GM12878 (cell line): ENCODE data around the gene ZNF691. TPM values are rescaled to one million over a fixed set of nuclear protein-coding genes. Genes with fewer than 3 reads are reported as not detected.

Experiments
- ATAC-seq: fragments of 200-7000 bp; cut with Tn5 transposase; 3 replicates; pipeline ENCODE4 v1.9.1; 2020; ENCODE audit warnings: mild to moderate bottlenecking, moderate library complexity
- BruUV-seq: library from RNA; stranded (reverse); fragments of 400-500 nt; replicated peaks from 2 replicates; lab custom pipeline; 2021; lab: Mats Ljungman, UMichigan
- CTCF ChIA-PET: fragments of 300-600 bp; sonication (Branson Sonifier 250); formaldehyde crosslinking; extraction: SDS; loops from one replicate; lab custom pipeline; 2021; ENCODE audit warnings: inconsistent platforms; lab: Yijun Ruan, JAX
- POLR2A ChIA-PET: fragments of 350-600 bp; formaldehyde crosslinking; extraction: SDS; loops from one replicate; lab custom pipeline; 2021; ENCODE audit warnings: inconsistent platforms; lab: Charles Lee
- RAD21 ChIA-PET: fragments of 300-600 bp; sonication (Branson Sonifier 250); formaldehyde crosslinking; loops from one replicate; lab custom pipeline; 2023; ENCODE audit warnings: antibody characterized with exemption; ENCODE audit not compliant: unreplicated experiment; lab: Charles Lee
- SMC1A ChIA-PET: fragments of 300-600 bp; sonication (Branson Sonifier 250); formaldehyde crosslinking; loops from one replicate; lab custom pipeline; 2023; ENCODE audit not compliant: unreplicated experiment, uncharacterized antibody; lab: Charles Lee
- DNase-seq: peaks from one replicate; pipeline ENCODE4 v3.0.0-alpha.2; 2011; ENCODE audit warnings: low read depth, low spot score
- FAIRE-seq: peaks from 3 replicates; lab custom pipeline; 2011; peaks lifted over from hg19 to GRCh38; lab: Jason Lieb, UNC
- H2AFZ ChIP-seq: 2 replicates; pipeline ENCODE4 v1.6.0; 2011; ENCODE audit warnings: low read depth, low read length, control low read depth; ENCODE audit not compliant: control insufficient read depth
- H3K27ac ChIP-seq: 2 replicates; pipeline ENCODE4 v1.5.1; 2011; ENCODE audit warnings: control low read depth; ENCODE audit not compliant: control insufficient read depth, insufficient read depth
- H3K27me3 ChIP-seq, 2 experiments: replicated peaks in 1 of 2; 2 replicates each; pipeline versions ENCODE4 v1.6.0 to v1.6.1; 2011; ENCODE audit warnings: low read length in 1 of 2; ENCODE audit not compliant: control insufficient read depth in 2 of 2, insufficient read depth in 2 of 2
- H3K36me3 ChIP-seq, 2 experiments: 2 replicates each; pipeline ENCODE4 v1.5.1; 2011; ENCODE audit warnings: low read length in 1 of 2; ENCODE audit not compliant: control insufficient read depth in 2 of 2, insufficient read depth in 2 of 2
- H3K4me1 ChIP-seq: 2 replicates; pipeline ENCODE4 v1.6.1; 2011; ENCODE audit warnings: mild to moderate bottlenecking, low read length, moderate library complexity, mixed read lengths; ENCODE audit not compliant: control insufficient read depth, insufficient read depth
- H3K4me2 ChIP-seq: 2 replicates; pipeline ENCODE4 v1.6.0; 2011; ENCODE audit warnings: control low read depth; ENCODE audit not compliant: control insufficient read depth, insufficient read depth
- H3K4me3 ChIP-seq: fragments of 200-600 bp; sonication (generic); 2 replicates; pipeline ENCODE4 v1.5.1; 2016
- H3K79me2 ChIP-seq: 2 replicates; pipeline ENCODE4 v1.6.0; 2011; ENCODE audit warnings: low read length; ENCODE audit not compliant: control insufficient read depth, insufficient read depth
- H3K9ac ChIP-seq: 2 replicates; pipeline ENCODE4 v1.8.0; 2011; ENCODE audit warnings: low read length, control low read depth, mixed read lengths; ENCODE audit not compliant: control insufficient read depth, insufficient read depth
- H3K9me3 ChIP-seq: replicated peaks from 3 replicates; pipeline ENCODE4 v1.5.1; 2011; ENCODE audit warnings: mild to moderate bottlenecking, low read length; ENCODE audit not compliant: control insufficient read depth, insufficient read depth
- H4K20me1 ChIP-seq: 2 replicates; pipeline ENCODE4 v1.6.0; 2011; ENCODE audit not compliant: control insufficient read depth, insufficient read depth
- ESRRA ChIP-seq: IDR thresholded peaks from 2 replicates; pipeline ENCODE4 v1.6.1; 2012; ENCODE audit warnings: mild to moderate bottlenecking, low read length, improper control_type of control experiment
- HDAC2 ChIP-seq: fragments of 200-600 bp; sonication (generic); IDR thresholded peaks from 2 replicates; pipeline ENCODE4 v1.6.1; 2017
- HDAC6 ChIP-seq: fragments of 200-600 bp; sonication (generic); IDR thresholded peaks from one replicate; pipeline ENCODE4 v1.8.0; 2017; ENCODE audit warnings: antibody characterized with exemption; ENCODE audit not compliant: unreplicated experiment
- MYB ChIP-seq: fragments of 150-350 bp; IDR thresholded peaks from 2 replicates; pipeline ENCODE4 v1.6.1; 2014; ENCODE audit warnings: mild to moderate bottlenecking, low read depth, low read length, borderline replicate concordance
- NR2F1 ChIP-seq: fragments of 450-650 bp; conservative IDR thresholded peaks from 2 replicates; pipeline ENCODE4 v1.6.1; 2017; ENCODE audit warnings: mild to moderate bottlenecking
- POLR2AphosphoS2 ChIP-seq: IDR thresholded peaks from 2 replicates; pipeline ENCODE4 v1.6.1; 2011; ENCODE audit warnings: low read depth, mild to moderate bottlenecking, low read length, improper control_type of control experiment, moderate library complexity
- RB1 ChIP-seq: fragments of 450-650 bp; formaldehyde crosslinking; IDR thresholded peaks from 2 replicates; pipeline ENCODE4 v1.6.1; 2017; ENCODE audit warnings: mild to moderate bottlenecking, borderline replicate concordance
- RBBP5 ChIP-seq: fragments of 200-600 bp; sonication (generic); conservative IDR thresholded peaks from 2 replicates; pipeline ENCODE4 v1.6.1; 2016
- RUNX3 ChIP-seq: IDR thresholded peaks from 2 replicates; pipeline ENCODE4 v1.6.1; 2012; ENCODE audit warnings: low read length, inconsistent platforms
- SIX5 ChIP-seq: IDR thresholded peaks from 2 replicates; pipeline ENCODE4 v1.6.1; 2011; ENCODE audit warnings: mild to moderate bottlenecking, low read depth, low read length, moderate library complexity; ENCODE audit not compliant: severe bottlenecking
- SMC3 ChIP-seq: IDR thresholded peaks from 2 replicates; pipeline ENCODE4 v1.6.1; 2011; ENCODE audit warnings: low read length, improper control_type of control experiment, borderline replicate concordance
- SREBF2 ChIP-seq: IDR thresholded peaks from 2 replicates; pipeline ENCODE4 v1.6.1; 2012; ENCODE audit warnings: mild to moderate bottlenecking, low read length
- SUPT20H ChIP-seq: IDR thresholded peaks from 2 replicates; pipeline ENCODE4 v1.6.1; 2011; ENCODE audit warnings: low read depth, mild to moderate bottlenecking, low read length, moderate library complexity, borderline replicate concordance; ENCODE audit not compliant: control insufficient read depth
- WRNIP1 ChIP-seq: IDR thresholded peaks from 2 replicates; pipeline ENCODE4 v1.6.1; 2011; ENCODE audit warnings: low read depth, low read length, improper control_type of control experiment, borderline replicate concordance
- YBX1 ChIP-seq: fragments of 450-650 bp; IDR thresholded peaks from 2 replicates; pipeline ENCODE4 v1.6.1; 2016; ENCODE audit warnings: antibody characterized with exemption
- ZZZ3 ChIP-seq: IDR thresholded peaks from 2 replicates; pipeline ENCODE4 v1.6.1; 2011; ENCODE audit warnings: low read depth; ENCODE audit not compliant: control insufficient read depth, insufficient read length
- WGBS: methylation state at CpG from one replicate; pipeline ENCODE4 v1.1.6; 2016; ENCODE audit warnings: low lambda C conversion rate; ENCODE audit not compliant: insufficient replicate concordance, insufficient coverage; ENCODE audit errors: missing lambda C conversion rate; 5-methylcytosine and 5-hydroxymethylcytosine counted together
- in situ Hi-C: fragments of 300-500 bp; cut with MboI; formaldehyde crosslinking; loops from 9 replicates; pipeline ENCODE4 v1.14.3; 2018; ENCODE audit warnings: mixed read lengths
- intact Hi-C: fragments of 100-400 bp; cut with micrococcal nuclease; formaldehyde crosslinking; loops from one replicate; pipeline ENCODE4 v1.14.2; 2022; ENCODE audit not compliant: unreplicated experiment
- polyA plus RNA-seq, 11 experiments: library from polyadenylated mRNA; depleted of rRNA in 4 of 11; unstranded in 6 of 11; stranded (reverse) in 5 of 11; fragments of >200 nt; fragmentation: Nextera tagmentation in 4 of 11; fragmentation: Illumina TruSeq in 1 of 11; extraction: Ambion mirVana in 4 of 11; extraction: Trizol in 1 of 11; gene quantifications; 1 replicate in 1 of 11; 2 replicates in 10 of 11; pipeline versions ENCODE4 v1.2.1 to v1.2.3, GENCODE V29; 2011 to 2016; ENCODE audit warnings: inconsistent platforms in 2 of 11, missing spikeins in 2 of 11, low read depth in 1 of 11
- total RNA-seq, 4 experiments: library from RNA; depleted of rRNA in 3 of 4; stranded (reverse); fragments of >200 nt in 3 of 4; fragmentation: Illumina TruSeq in 1 of 4; extraction: Trizol in 1 of 4; gene quantifications; 2 replicates each; pipeline versions ENCODE4 v1.2.1 to v1.2.3, GENCODE V29; 2013 to 2021
- TF ChIP-seq, protein P1 (sequence below): fragments of 450-650 bp; IDR thresholded peaks from 2 replicates; pipeline ENCODE4 v1.6.1; 2018; ENCODE audit warnings: mild to moderate bottlenecking, low read depth, moderate library complexity; ENCODE audit not compliant: partially characterized antibody

Gene ZNF691
- total and polyA plus RNA-seq, 10 of the 15 experiments (the other 5 are each of a cell fraction or from before 2014, with no cell fraction given) = 8.5 to 16.2 (median 12.2) TPM

DNA sequence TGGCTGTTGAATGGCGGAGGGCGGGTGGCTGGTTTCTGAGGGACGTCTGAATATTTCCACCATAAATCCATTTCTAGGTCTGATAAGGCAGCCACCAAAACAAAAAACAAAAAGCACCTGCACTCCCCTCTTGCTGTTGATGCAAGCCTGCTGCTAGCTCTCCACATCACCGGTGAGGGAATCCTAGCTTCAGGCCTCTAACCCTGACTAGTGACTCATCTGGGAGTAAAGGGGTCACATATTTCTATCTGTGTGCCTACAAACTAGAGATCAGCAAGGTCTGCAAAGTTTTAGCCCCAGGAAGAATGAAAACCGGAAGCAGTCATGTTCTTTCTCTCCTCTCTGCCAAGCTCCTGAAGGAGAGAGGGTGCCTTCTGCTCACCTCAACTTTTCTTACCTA is 39.8 kb upstream of the ZNF691 start:
- in situ Hi-C loops = no loop called here
- no peak for ATAC-seq
- TF ChIP-seq POLR2AphosphoS2 (no peak), RUNX3 (no peak), ZZZ3 (no peak), HDAC6 (no peak)
- H2AFZ ChIP-seq = no peak overlapping the region
- no peaks in the 10 kb centered on the region for H3K27me3 ChIP-seq
- H3K36me3 ChIP-seq = no peaks in the 10 kb centered on the region
- no peak for DNase-seq
- no peaks in the 10 kb centered on the region for H3K79me2 ChIP-seq
- BruUV-seq = no TSS peak
- SMC1A ChIA-PET = no interaction called here
- POLR2A ChIA-PET = interaction anchor here (0.5 to 1.2 kb wide), 2 partner anchors 10 to 468 kb away, joined by 3 to 5 read pairs; partner anchors contain the start of gene ERMAP
- no peak overlapping the region for H3K4me2 ChIP-seq
- H3K9ac ChIP-seq = no peak overlapping the region
- FAIRE-seq = no peak
- no peaks in the 10 kb centered on the region for H4K20me1 ChIP-seq
- CTCF ChIA-PET = interaction anchor here (1.4 kb wide), 1 partner anchor 9 kb away, joined by 3 read pairs; no protein-coding TSS in a partner anchor
- RAD21 ChIA-PET = no interaction called here
- no peaks in the 10 kb centered on the region for H3K9me3 ChIP-seq
- H3K27ac ChIP-seq = no peak overlapping the region
- WGBS = 93% methylated on average over 5 of the region's 5 CpGs
- H3K4me3 ChIP-seq = no peak overlapping the region
- intact Hi-C loops = no loop called here
- H3K4me1 ChIP-seq = no peaks in the 10 kb centered on the region

DNA sequence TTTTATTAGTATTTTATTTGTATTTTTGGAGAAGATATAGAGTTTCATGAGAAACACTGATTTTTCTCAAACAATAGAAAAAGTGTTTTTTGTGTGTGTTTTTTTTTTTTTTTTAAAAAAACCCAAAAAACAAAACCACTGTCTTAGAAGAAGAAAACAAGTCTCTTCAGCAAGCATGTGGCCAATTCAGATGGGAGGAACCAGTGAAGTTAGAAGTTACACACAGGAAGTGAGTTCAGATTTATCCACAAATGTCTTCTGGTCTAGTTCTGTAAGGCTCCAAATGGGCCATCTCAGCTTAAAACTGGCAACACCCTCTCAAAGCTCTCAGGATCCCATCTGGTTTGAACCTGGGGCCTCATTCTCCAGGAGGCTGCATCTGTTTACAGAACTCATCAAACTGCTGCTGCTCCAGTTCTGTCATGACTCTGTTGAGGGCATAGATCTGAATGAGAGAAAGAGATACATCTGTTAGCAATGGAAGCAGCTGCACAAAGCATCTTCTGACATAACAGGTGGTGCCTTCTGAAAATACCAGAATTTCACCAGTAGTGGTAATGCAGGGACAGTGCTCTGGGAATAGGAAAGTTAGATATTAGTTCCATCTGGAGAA is 39.3 kb upstream of the ZNF691 start:
- H3K4me2 ChIP-seq = no peak overlapping the region
- no peak overlapping the region for H3K27ac ChIP-seq
- H3K4me1 ChIP-seq = no peaks in the 10 kb centered on the region
- H3K9ac ChIP-seq = no peak overlapping the region
- no peaks in the 10 kb centered on the region for H3K36me3 ChIP-seq
- no peaks in the 10 kb centered on the region for H4K20me1 ChIP-seq
- ChIA-PET CTCF (interaction anchor here (0.9 to 1.6 kb wide), 3 partner anchors 10 to 28 kb away, joined by 3 to 6 read pairs (median 4); partner anchors contain the start of genes ERMAP and SVBP), POLR2A (no interaction called here), SMC1A (interaction anchor here (0.8 to 1.4 kb wide), 4 partner anchors 21 to 106 kb away, joined by 3 to 5 read pairs (median 3); no protein-coding TSS in a partner anchor), RAD21 (interaction anchor here (0.6 kb wide), 1 partner anchor 750 kb away, joined by 3 read pairs; no protein-coding TSS in a partner anchor)
- in situ Hi-C loops (no loop called here), intact Hi-C loops (no loop called here)
- no peaks in the 10 kb centered on the region for H3K79me2 ChIP-seq
- ATAC-seq = no peak
- no peak overlapping the region for H2AFZ ChIP-seq
- H3K9me3 ChIP-seq = no peaks in the 10 kb centered on the region
- no TSS peak for BruUV-seq
- no peaks in the 10 kb centered on the region for H3K27me3 ChIP-seq
- H3K4me3 ChIP-seq = no peak overlapping the region
- no peak for DNase-seq
- FAIRE-seq = no peak
- no peak for TF ChIP-seq MYB
- TF ChIP-seq, protein P1, sequence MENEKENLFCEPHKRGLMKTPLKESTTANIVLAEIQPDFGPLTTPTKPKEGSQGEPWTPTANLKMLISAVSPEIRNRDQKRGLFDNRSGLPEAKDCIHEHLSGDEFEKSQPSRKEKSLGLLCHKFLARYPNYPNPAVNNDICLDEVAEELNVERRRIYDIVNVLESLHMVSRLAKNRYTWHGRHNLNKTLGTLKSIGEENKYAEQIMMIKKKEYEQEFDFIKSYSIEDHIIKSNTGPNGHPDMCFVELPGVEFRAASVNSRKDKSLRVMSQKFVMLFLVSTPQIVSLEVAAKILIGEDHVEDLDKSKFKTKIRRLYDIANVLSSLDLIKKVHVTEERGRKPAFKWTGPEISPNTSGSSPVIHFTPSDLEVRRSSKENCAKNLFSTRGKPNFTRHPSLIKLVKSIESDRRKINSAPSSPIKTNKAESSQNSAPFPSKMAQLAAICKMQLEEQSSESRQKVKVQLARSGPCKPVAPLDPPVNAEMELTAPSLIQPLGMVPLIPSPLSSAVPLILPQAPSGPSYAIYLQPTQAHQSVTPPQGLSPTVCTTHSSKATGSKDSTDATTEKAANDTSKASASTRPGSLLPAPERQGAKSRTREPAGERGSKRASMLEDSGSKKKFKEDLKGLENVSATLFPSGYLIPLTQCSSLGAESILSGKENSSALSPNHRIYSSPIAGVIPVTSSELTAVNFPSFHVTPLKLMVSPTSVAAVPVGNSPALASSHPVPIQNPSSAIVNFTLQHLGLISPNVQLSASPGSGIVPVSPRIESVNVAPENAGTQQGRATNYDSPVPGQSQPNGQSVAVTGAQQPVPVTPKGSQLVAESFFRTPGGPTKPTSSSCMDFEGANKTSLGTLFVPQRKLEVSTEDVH = no peak
- TF ChIP-seq HDAC2 = no peak
- no peak for TF ChIP-seq SMC3
- no peak for TF ChIP-seq SIX5
- no peak for TF ChIP-seq RBBP5
- TF ChIP-seq ESRRA = no peak
- TF ChIP-seq SUPT20H = no peak
- TF ChIP-seq YBX1 = no peak
- no peak for TF ChIP-seq RB1
- TF ChIP-seq SREBF2 = no peak
- no peak for TF ChIP-seq WRNIP1
- no peak for TF ChIP-seq NR2F1
- no peak for TF ChIP-seq HDAC6
